Measurements from ENCODE around the gene AMN1.

- TF ChIP-seq POLR2A (IDR thresholded peaks at IDR 0.05) = no peak
- TF ChIP-seq, protein P1, sequence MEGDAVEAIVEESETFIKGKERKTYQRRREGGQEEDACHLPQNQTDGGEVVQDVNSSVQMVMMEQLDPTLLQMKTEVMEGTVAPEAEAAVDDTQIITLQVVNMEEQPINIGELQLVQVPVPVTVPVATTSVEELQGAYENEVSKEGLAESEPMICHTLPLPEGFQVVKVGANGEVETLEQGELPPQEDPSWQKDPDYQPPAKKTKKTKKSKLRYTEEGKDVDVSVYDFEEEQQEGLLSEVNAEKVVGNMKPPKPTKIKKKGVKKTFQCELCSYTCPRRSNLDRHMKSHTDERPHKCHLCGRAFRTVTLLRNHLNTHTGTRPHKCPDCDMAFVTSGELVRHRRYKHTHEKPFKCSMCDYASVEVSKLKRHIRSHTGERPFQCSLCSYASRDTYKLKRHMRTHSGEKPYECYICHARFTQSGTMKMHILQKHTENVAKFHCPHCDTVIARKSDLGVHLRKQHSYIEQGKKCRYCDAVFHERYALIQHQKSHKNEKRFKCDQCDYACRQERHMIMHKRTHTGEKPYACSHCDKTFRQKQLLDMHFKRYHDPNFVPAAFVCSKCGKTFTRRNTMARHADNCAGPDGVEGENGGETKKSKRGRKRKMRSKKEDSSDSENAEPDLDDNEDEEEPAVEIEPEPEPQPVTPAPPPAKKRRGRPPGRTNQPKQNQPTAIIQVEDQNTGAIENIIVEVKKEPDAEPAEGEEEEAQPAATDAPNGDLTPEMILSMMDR (IDR thresholded peaks at IDR 0.05) = no peak
Measured at GRCh38 chr12:31662176-31662849, 66.5 kb downstream of the AMN1 start.

Data from testis (tissue), 2 donors.